BE2C (cell line): Measurements from ENCODE around the gene OR2B2.

Source experiments
- DNase-seq: peaks from one replicate; pipeline ENCODE4 v3.0.0-alpha.2; 2020
- H3K27me3 ChIP-seq: fragments of 250-450 bp; sonication (Bioruptor Pico); 2 replicates; pipeline ENCODE4 v1.5.1; 2020; ENCODE audit warnings: mild to moderate bottlenecking
- H3K36me3 ChIP-seq: fragments of 250-450 bp; sonication (Bioruptor Pico); 2 replicates; pipeline ENCODE4 v1.5.1; 2020; ENCODE audit warnings: mild to moderate bottlenecking
- H3K4me1 ChIP-seq: fragments of 250-450 bp; sonication (Bioruptor Pico); 2 replicates; pipeline ENCODE4 v1.5.1; 2020
- H3K4me3 ChIP-seq: 2 replicates; pipeline ENCODE4 v1.5.1; 2011; ENCODE audit warnings: low read depth, low read length
- H3K9me3 ChIP-seq: fragments of 250-450 bp; sonication (Bioruptor Pico); 2 replicates; pipeline ENCODE4 v1.5.1; 2020
- TF ChIP-seq, protein P1 (sequence below): IDR thresholded peaks from 2 replicates; pipeline ENCODE4 v1.5.1; 2012; ENCODE audit warnings: mild to moderate bottlenecking, low read depth, low read length

OR2B2 gene

DNA sequence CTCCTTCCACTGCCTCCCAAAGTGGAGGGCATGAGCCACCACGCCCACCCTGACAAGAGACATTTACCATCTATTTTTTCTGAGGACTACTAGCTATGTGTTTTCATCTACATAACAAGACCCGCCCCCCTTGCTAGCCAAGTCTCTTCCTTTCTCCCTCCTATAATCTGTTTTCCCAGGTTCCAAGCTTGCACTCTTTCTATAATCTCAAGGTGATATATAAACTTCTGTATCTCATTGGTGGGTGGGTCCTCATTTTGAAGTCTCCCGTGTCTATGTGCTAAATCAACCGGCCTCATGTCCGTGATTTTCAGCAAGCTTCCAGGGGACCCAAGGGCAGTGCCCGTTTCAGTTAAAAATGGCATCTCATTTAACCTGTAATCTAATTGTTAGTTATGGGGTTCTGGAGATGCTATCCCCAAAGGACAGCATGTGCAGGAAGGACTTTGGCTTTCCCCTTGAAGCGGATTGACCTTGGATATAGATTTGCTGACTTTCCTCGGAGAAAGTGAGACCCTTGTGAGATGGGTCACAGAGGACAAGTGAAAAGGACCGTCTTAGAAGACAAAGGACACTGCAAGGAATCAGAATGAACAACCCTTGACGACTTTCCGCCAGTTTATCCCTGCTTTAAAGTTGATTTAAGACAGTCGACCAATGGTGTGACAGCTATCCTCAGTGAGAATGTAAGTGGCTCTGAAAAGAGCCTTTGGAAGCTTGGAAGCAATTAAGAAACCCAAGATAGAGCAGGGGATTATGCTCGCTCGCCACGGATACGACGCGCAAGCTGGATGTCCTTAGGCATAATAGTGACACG lies 22.4 kb downstream of the OR2B2 start:
- TF ChIP-seq, protein P1, sequence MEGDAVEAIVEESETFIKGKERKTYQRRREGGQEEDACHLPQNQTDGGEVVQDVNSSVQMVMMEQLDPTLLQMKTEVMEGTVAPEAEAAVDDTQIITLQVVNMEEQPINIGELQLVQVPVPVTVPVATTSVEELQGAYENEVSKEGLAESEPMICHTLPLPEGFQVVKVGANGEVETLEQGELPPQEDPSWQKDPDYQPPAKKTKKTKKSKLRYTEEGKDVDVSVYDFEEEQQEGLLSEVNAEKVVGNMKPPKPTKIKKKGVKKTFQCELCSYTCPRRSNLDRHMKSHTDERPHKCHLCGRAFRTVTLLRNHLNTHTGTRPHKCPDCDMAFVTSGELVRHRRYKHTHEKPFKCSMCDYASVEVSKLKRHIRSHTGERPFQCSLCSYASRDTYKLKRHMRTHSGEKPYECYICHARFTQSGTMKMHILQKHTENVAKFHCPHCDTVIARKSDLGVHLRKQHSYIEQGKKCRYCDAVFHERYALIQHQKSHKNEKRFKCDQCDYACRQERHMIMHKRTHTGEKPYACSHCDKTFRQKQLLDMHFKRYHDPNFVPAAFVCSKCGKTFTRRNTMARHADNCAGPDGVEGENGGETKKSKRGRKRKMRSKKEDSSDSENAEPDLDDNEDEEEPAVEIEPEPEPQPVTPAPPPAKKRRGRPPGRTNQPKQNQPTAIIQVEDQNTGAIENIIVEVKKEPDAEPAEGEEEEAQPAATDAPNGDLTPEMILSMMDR: no peak
- peak overlapping the region; percentile 90 for H3K4me3 ChIP-seq
- H3K36me3 ChIP-seq: no peaks in the 10 kb centered on the region
- no peaks in the 10 kb centered on the region for H3K27me3 ChIP-seq
- no peaks in the 10 kb centered on the region; the same call in 1 of the 2 replicates for H3K4me1 ChIP-seq
- H3K9me3 ChIP-seq: no peaks in the 10 kb centered on the region
- DNase-seq: no peak

DNA sequence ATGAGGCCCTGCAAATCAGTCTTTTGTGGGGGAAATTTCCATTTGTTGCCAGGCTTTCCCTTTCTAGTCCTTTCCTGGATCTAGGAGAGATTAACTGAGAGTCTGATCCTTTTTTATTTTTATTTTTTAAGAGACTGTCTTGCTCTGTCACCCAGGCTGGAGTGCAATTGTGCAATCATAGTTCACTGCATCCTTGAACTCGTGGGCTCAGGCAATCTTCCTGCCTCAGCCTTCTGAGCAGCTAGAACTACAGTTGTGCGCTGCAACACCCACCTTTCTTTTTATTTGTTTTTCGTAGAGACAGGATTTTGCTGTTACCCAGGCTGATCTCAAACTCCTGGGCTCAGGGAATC lies 22.9 kb downstream of the OR2B2 start:
- Histone ChIP-seq H3K27me3 (no peaks in the 10 kb centered on the region), H3K9me3 (no peaks in the 10 kb centered on the region), H3K4me3 (peak overlapping the region; percentile 90), H3K4me1 (no peaks in the 10 kb centered on the region; the same call in 1 of the 2 replicates), H3K36me3 (no peaks in the 10 kb centered on the region)
- TF ChIP-seq, protein P1: no peak
- DNase-seq: no peak

DNA sequence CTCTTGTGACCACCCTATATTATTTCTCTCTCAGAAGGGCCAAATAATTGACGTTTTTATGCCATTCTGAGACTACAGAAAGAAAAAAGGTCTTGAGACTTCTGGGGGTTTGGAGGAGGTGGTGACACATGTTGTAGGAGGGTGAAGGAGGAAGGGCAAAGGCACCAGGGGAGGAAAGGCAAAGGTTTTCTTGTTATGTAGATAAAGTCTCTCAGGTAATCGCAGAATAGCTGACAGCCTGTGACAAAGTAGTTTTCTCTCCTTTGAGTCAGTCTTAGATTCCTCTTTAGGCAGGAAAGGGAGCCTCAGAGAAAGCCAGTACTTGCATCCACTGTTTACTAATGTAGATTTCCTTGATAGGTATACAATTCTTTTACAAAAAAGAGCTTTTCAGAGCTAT lies 23.6 kb downstream of the OR2B2 start:
- H3K36me3 ChIP-seq: no peaks in the 10 kb centered on the region
- TF ChIP-seq, protein P1: no peak
- no peaks in the 10 kb centered on the region for H3K9me3 ChIP-seq
- no peaks in the 10 kb centered on the region for H3K27me3 ChIP-seq
- no peak overlapping the region for H3K4me3 ChIP-seq
- H3K4me1 ChIP-seq: no peaks in the 10 kb centered on the region; the same call in 1 of the 2 replicates
- DNase-seq: no peak

DNA sequence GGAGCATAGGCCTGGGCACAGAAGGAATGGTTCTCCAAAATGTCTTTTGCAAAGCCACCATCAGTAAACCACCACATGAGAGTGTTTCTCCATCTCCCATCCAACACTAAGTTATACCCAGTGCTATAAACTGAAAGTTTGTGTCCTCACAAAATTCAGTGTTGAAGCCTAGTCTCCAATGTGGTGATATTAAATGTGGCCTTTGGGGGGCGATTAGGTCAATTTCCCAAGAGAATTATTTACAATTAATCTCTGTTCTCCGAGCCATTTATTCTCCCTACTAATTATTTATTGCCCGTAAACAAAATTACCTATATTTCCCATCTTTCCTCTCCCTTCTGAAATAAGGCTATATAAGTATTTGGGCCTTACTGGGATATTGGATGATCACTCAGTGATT lies 26.1 kb downstream of the OR2B2 start:
- no peak overlapping the region for H3K4me3 ChIP-seq
- H3K9me3 ChIP-seq: no peaks in the 10 kb centered on the region
- no peaks in the 10 kb centered on the region for H3K27me3 ChIP-seq
- TF ChIP-seq, protein P1: no peak
- H3K36me3 ChIP-seq: no peaks in the 10 kb centered on the region
- no peak for DNase-seq
- no peaks in the 10 kb centered on the region; the same call in 1 of the 2 replicates for H3K4me1 ChIP-seq

DNA sequence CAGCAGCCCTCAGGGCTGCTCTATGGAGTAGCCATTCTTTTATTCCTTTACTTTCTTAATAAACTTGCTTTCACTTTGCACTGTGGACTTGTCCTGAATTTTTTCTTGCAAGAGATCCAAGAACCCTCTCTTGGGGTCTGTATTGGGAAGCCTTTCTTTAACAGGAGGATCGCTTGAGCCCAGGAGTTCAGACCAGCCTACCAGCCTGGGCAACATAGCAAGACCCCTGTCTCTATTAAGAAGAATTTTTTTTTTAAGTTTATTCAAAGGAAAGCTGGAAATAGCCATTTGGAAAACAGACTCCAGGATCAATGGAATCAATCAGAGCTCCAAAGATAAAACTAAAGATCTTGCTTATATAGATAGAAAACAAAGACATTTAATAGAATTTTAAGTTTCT lies 29.1 kb downstream of the OR2B2 start:
- TF ChIP-seq, protein P1: no peak
- Histone ChIP-seq H3K27me3 (no peaks in the 10 kb centered on the region), H3K36me3 (no peaks in the 10 kb centered on the region), H3K4me3 (no peak overlapping the region), H3K9me3 (no peaks in the 10 kb centered on the region), H3K4me1 (no peaks in the 10 kb centered on the region)
- DNase-seq: no peak

DNA sequence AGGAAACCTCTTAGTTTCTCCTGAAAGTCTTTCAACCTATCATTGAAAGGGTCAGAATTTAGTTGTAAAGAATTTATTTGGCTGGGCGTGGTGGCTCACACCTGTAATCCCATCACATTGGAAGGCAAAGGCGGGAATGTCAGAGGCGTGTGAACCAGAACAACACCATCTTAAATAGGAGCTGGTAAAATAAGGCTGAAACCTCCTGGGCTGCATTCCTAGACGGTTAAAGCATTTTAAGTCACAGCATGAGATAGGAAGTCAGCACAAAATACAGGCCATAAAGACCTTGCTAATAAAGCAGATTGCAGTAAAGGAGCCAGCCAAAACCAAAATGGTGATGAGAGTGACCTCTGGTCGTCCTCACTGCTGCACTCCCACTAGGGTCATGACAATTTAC lies 29.6 kb downstream of the OR2B2 start:
- H3K4me1 ChIP-seq: no peaks in the 10 kb centered on the region
- no peaks in the 10 kb centered on the region for H3K36me3 ChIP-seq
- no peak overlapping the region for H3K4me3 ChIP-seq
- TF ChIP-seq, protein P1: no peak
- H3K27me3 ChIP-seq: no peaks in the 10 kb centered on the region
- no peaks in the 10 kb centered on the region for H3K9me3 ChIP-seq
- DNase-seq: no peak
